Progenitor cell of endocrine pancreas (in vitro differentiated cells): ENCODE results near the gene MAPK1. TPM values are rescaled to one million over a fixed set of nuclear protein-coding genes. Genes with fewer than 3 reads are reported as not detected.
"Not testable (repeated sequence)": the region's sequence is repeated elsewhere in the genome, so short reads cannot be mapped to it uniquely, and the experiment has no call there.

ENCODE experiments used
- DNase-seq: peaks from one replicate; pipeline ENCODE4 v3.0.0; 2021; ENCODE audit warnings: low spot score; ENCODE audit not compliant: unreplicated experiment
- H3K27ac Mint-ChIP-seq: 2 replicates; pipeline ENCODE4 v1.8.0; 2021; ENCODE audit warnings: mild to moderate bottlenecking, moderate library complexity, mixed read lengths
- H3K27me3 Mint-ChIP-seq: 2 replicates; pipeline ENCODE4 v1.8.0; 2021; ENCODE audit warnings: mixed read lengths
- H3K36me3 Mint-ChIP-seq: 2 replicates; pipeline ENCODE4 v1.8.0; 2022; ENCODE audit warnings: mixed read lengths; ENCODE audit not compliant: insufficient read depth
- H3K4me1 Mint-ChIP-seq: 2 replicates; pipeline ENCODE4 v1.8.0; 2021; ENCODE audit warnings: low read depth, mixed read lengths
- H3K4me3 Mint-ChIP-seq: 2 replicates; pipeline ENCODE4 v1.8.0; 2021; ENCODE audit warnings: low read depth, mild to moderate bottlenecking, moderate library complexity, mixed read lengths
- H3K9me3 Mint-ChIP-seq: 2 replicates; pipeline ENCODE4 v1.8.0; 2021; ENCODE audit warnings: low read depth, mixed read lengths
- total RNA-seq: library from RNA; stranded (reverse); gene quantifications from 2 replicates; pipeline ENCODE4 v1.2.1, GENCODE V29; 2021
- TF ChIP-seq, protein P1 (sequence below): fragments of 200-600 bp; sonication (generic); IDR thresholded peaks from one replicate; pipeline ENCODE4 v1.5.0; 2021; ENCODE audit warnings: antibody characterized with exemption, mild to moderate bottlenecking; ENCODE audit not compliant: unreplicated experiment

Gene MAPK1
- total RNA-seq, 1 donor from 2014 or later: 116 TPM

GRCh38 chr22:21803811-21804249, 63.6 kb downstream of the MAPK1 start:
- no peaks in the 10 kb centered on the region for H3K9me3 Mint-ChIP-seq
- peaks cover 40% of the 10 kb centered on the region for H3K36me3 Mint-ChIP-seq
- TF ChIP-seq, protein P1, sequence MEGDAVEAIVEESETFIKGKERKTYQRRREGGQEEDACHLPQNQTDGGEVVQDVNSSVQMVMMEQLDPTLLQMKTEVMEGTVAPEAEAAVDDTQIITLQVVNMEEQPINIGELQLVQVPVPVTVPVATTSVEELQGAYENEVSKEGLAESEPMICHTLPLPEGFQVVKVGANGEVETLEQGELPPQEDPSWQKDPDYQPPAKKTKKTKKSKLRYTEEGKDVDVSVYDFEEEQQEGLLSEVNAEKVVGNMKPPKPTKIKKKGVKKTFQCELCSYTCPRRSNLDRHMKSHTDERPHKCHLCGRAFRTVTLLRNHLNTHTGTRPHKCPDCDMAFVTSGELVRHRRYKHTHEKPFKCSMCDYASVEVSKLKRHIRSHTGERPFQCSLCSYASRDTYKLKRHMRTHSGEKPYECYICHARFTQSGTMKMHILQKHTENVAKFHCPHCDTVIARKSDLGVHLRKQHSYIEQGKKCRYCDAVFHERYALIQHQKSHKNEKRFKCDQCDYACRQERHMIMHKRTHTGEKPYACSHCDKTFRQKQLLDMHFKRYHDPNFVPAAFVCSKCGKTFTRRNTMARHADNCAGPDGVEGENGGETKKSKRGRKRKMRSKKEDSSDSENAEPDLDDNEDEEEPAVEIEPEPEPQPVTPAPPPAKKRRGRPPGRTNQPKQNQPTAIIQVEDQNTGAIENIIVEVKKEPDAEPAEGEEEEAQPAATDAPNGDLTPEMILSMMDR: no peak
- H3K4me1 Mint-ChIP-seq: no peaks in the 10 kb centered on the region
- no peak for DNase-seq
- no peak overlapping the region for H3K27ac Mint-ChIP-seq
- H3K4me3 Mint-ChIP-seq: no peak overlapping the region
- no peaks in the 10 kb centered on the region for H3K27me3 Mint-ChIP-seq

DNA sequence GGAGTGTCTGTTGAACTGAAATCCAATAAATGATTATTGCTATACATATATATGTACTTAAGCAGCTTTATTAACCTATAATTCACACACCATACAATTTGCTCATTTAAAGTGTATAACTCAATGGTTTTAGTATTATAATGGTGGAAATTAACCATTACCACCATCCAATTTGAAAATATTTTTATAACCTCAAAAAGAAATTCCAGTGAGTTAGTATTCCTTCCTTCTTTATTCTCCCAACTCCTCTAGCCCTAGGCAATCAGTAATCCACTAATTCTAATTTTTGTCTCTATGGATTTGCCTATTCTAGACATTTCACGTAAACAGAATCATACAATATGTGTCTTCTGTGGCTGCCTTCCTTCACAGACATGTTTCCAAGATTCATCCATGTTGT, 64.8 kb downstream of the MAPK1 start:
- TF ChIP-seq, protein P1: no peak
- Mint-ChIP-seq H3K9me3 (no peaks in the 10 kb centered on the region), H3K27ac (no peak overlapping the region), H3K27me3 (no peaks in the 10 kb centered on the region), H3K4me3 (no peak overlapping the region), H3K36me3 (peaks cover 41% of the 10 kb centered on the region), H3K4me1 (no peaks in the 10 kb centered on the region)
- DNase-seq: no peak

- no peaks in the 10 kb centered on the region for H3K4me1 Mint-ChIP-seq
- no peaks in the 10 kb centered on the region for H3K9me3 Mint-ChIP-seq
Measured at GRCh38 chr22:21802056-21802455, 65.4 kb downstream of the MAPK1 start.

DNA sequence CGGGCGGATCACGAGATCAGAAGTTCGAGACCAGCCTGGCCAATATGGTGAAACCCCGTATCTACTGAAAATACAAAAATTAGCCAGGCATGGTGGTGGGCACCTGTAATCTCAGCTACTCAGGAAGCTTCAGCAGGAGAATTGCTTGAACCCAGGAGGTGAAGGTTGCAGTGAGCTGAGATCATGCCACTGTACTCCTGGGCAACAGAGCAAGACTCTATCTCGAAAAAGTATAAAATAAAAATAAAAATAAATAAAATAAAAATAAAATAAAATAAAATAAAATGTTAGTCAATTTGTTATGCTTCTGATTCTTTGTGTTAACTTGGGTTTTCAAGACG, 66.2 kb downstream of the MAPK1 start:
- not testable (repeated sequence) for H3K9me3 Mint-ChIP-seq, H3K4me1 Mint-ChIP-seq, H3K27ac Mint-ChIP-seq, H3K27me3 Mint-ChIP-seq, DNase-seq, H3K4me3 Mint-ChIP-seq
- H3K36me3 Mint-ChIP-seq: peaks cover 38% of the 10 kb centered on the region

More at GRCh38 chr22:21802056-21802455, 65.4 kb downstream of the MAPK1 start:
- H3K27me3 Mint-ChIP-seq: no peaks in the 10 kb centered on the region
- no peak overlapping the region for H3K27ac Mint-ChIP-seq
- TF ChIP-seq, protein P1: no peak
- peaks cover 39% of the 10 kb centered on the region for H3K36me3 Mint-ChIP-seq
- no peak overlapping the region for H3K4me3 Mint-ChIP-seq
- no peak for DNase-seq

GRCh38 chr22:21800552-21801303, 66.7 kb downstream of the MAPK1 start:
- Mint-ChIP-seq H3K36me3 (peaks cover 38% of the 10 kb centered on the region), H3K9me3 (no peaks in the 10 kb centered on the region), H3K4me3 (no peak overlapping the region), H3K4me1 (no peaks in the 10 kb centered on the region), H3K27ac (no peak overlapping the region), H3K27me3 (no peaks in the 10 kb centered on the region)
- DNase-seq: no peak
- TF ChIP-seq, protein P1: no peak
